H9 (cell line): ENCODE results near the gene AKT3. TPM values are rescaled to one million over a fixed set of nuclear protein-coding genes. Genes with fewer than 3 reads are reported as not detected.

Experiments used
- DNase-seq: peaks from one replicate; pipeline ENCODE4 v3.0.0-alpha.2; 2017
- H2AFZ ChIP-seq: one replicate; pipeline ENCODE4 v1.6.1; 2013; ENCODE audit warnings: mild to moderate bottlenecking, low read length, control low read depth, moderate library complexity
- H2AK5ac ChIP-seq: 2 replicates; pipeline ENCODE4 v1.6.1; 2013; ENCODE audit warnings: low read length, control low read depth, mixed read lengths; ENCODE audit not compliant: insufficient read length
- H2BK120ac ChIP-seq: one replicate; pipeline ENCODE4 v1.6.1; 2013; ENCODE audit warnings: low read depth, mild to moderate bottlenecking, low read length, control low read depth, inconsistent platforms; ENCODE audit not compliant: poor library complexity, severe bottlenecking
- H2BK12ac ChIP-seq: 2 replicates; pipeline ENCODE4 v1.6.1; 2013; ENCODE audit warnings: low read length, control low read depth, mixed read lengths, low read depth; ENCODE audit not compliant: insufficient read length
- H2BK15ac ChIP-seq: 2 replicates; pipeline ENCODE4 v1.6.1; 2013; ENCODE audit warnings: low read depth, low read length, control low read depth
- H2BK20ac ChIP-seq: one replicate; pipeline ENCODE4 v1.6.1; 2013; ENCODE audit warnings: low read depth, mild to moderate bottlenecking, low read length, control low read depth, inconsistent platforms; ENCODE audit not compliant: poor library complexity, severe bottlenecking
- H2BK5ac ChIP-seq: 2 replicates; pipeline ENCODE4 v1.6.1; 2013; ENCODE audit warnings: low read length, control low read depth, mixed read lengths; ENCODE audit not compliant: insufficient read length
- H3K14ac ChIP-seq: 2 replicates; pipeline ENCODE4 v1.6.1; 2013; ENCODE audit warnings: low read length, control low read depth; ENCODE audit not compliant: insufficient read depth
- H3K18ac ChIP-seq: 2 replicates; pipeline ENCODE4 v1.6.1; 2013; ENCODE audit warnings: low read depth, mild to moderate bottlenecking, mixed read lengths, low read length, control low read depth; ENCODE audit not compliant: insufficient read length
- H3K23ac ChIP-seq: 2 replicates; pipeline ENCODE4 v1.6.1; 2013; ENCODE audit warnings: low read length, control low read depth, mixed read lengths, low read depth; ENCODE audit not compliant: insufficient read length
- H3K23me2 ChIP-seq: 2 replicates; pipeline ENCODE4 v1.6.1; 2013; ENCODE audit warnings: low read depth, mild to moderate bottlenecking, mixed read lengths, low read length, control low read depth; ENCODE audit not compliant: insufficient read length, poor library complexity, severe bottlenecking
- H3K27ac ChIP-seq: 2 replicates; pipeline ENCODE4 v1.5.1; 2013; ENCODE audit warnings: low read length, control low read depth, mixed read lengths, low read depth; ENCODE audit not compliant: insufficient read length
- H3K27me3 ChIP-seq: 2 replicates; pipeline ENCODE4 v1.6.1; 2013; ENCODE audit warnings: low read length, control low read depth, inconsistent platforms; ENCODE audit not compliant: insufficient read depth
- H3K4ac ChIP-seq: 2 replicates; pipeline ENCODE4 v1.6.1; 2013; ENCODE audit warnings: low read depth, mild to moderate bottlenecking, control low read depth, inconsistent platforms, low read length, moderate library complexity
- H3K4me1 ChIP-seq: 2 replicates; pipeline ENCODE4 v1.6.1; 2013; ENCODE audit warnings: low read length, control low read depth, inconsistent platforms; ENCODE audit not compliant: insufficient read depth
- H3K4me2 ChIP-seq: 2 replicates; pipeline ENCODE4 v1.6.1; 2013; ENCODE audit warnings: low read length, control low read depth, mixed read lengths; ENCODE audit not compliant: insufficient read length, insufficient read depth
- H3K56ac ChIP-seq: 2 replicates; pipeline ENCODE4 v1.6.1; 2013; ENCODE audit warnings: low read depth, mild to moderate bottlenecking, mixed read lengths, low read length, control low read depth; ENCODE audit not compliant: insufficient read length
- H3K79me1 ChIP-seq: 2 replicates; pipeline ENCODE4 v1.6.1; 2013; ENCODE audit warnings: low read depth, mild to moderate bottlenecking, moderate library complexity, low read length, control low read depth, inconsistent platforms; ENCODE audit not compliant: insufficient read depth, poor library complexity, severe bottlenecking
- H3K79me2 ChIP-seq: 2 replicates; pipeline ENCODE4 v1.6.1; 2013; ENCODE audit warnings: low read length, control low read depth, inconsistent platforms; ENCODE audit not compliant: insufficient read depth
- H3K9ac ChIP-seq: 2 replicates; pipeline ENCODE4 v1.6.1; 2013; ENCODE audit warnings: low read length, control low read depth, mixed read lengths; ENCODE audit not compliant: insufficient read length; ENCODE audit errors: extremely low read depth
- H3K9me3 ChIP-seq: one replicate; pipeline ENCODE4 v1.6.1; 2013; ENCODE audit warnings: low read depth, low read length, inconsistent platforms; ENCODE audit not compliant: control insufficient read depth
- H3T11ph ChIP-seq: one replicate; pipeline ENCODE4 v1.6.1; 2013; ENCODE audit warnings: mild to moderate bottlenecking, low read length, control low read depth, inconsistent platforms
- H4K20me1 ChIP-seq: one replicate; pipeline ENCODE4 v1.6.1; 2013; ENCODE audit not compliant: control insufficient read depth, insufficient read length, insufficient read depth
- H4K5ac ChIP-seq: 2 replicates; pipeline ENCODE4 v1.6.1; 2013; ENCODE audit warnings: low read depth, mild to moderate bottlenecking, mixed read lengths, low read length, control low read depth; ENCODE audit not compliant: insufficient read length
- H4K8ac ChIP-seq: replicated peaks from 2 replicates; pipeline ENCODE4 v1.6.1; 2013; ENCODE audit warnings: low read length, control low read depth, mixed read lengths, low read depth; ENCODE audit not compliant: insufficient read length
- H4K91ac ChIP-seq: 2 replicates; pipeline ENCODE4 v1.6.1; 2013; ENCODE audit warnings: low read depth, mild to moderate bottlenecking, moderate library complexity, mixed read lengths, low read length, control low read depth; ENCODE audit not compliant: insufficient read length
- H3K27ac Mint-ChIP-seq, 3 experiments: 2 replicates in 2 of 3; 3 replicates in 1 of 3; pipeline ENCODE4 v1.8.0; 2020 to 2021; ENCODE audit warnings: mixed read lengths in 3 of 3, mild to moderate bottlenecking in 1 of 3, moderate library complexity in 1 of 3
- H3K27me3 Mint-ChIP-seq: 2 replicates; pipeline ENCODE4 v1.8.0; 2021; ENCODE audit warnings: low read depth, mild to moderate bottlenecking, moderate library complexity, mixed read lengths
- H3K36me3 Mint-ChIP-seq, 3 experiments: 2 replicates in 2 of 3; 3 replicates in 1 of 3; pipeline ENCODE4 v1.8.0; 2020 to 2021; ENCODE audit warnings: low read depth in 3 of 3, mixed read lengths in 3 of 3; ENCODE audit not compliant: insufficient read depth in 1 of 3
- H3K4me1 Mint-ChIP-seq, 2 experiments: 2 replicates each; pipeline ENCODE4 v1.8.0; 2020; ENCODE audit warnings: mixed read lengths in 2 of 2
- H3K4me3 Mint-ChIP-seq, 2 experiments: 2 replicates in 1 of 2; 3 replicates in 1 of 2; pipeline ENCODE4 v1.8.0; 2020 to 2021; ENCODE audit warnings: mild to moderate bottlenecking in 2 of 2, mixed read lengths in 2 of 2, moderate library complexity in 1 of 2
- H3K9me3 Mint-ChIP-seq, 2 experiments: 2 replicates in 1 of 2; 3 replicates in 1 of 2; pipeline ENCODE4 v1.8.0; 2020; ENCODE audit warnings: mild to moderate bottlenecking in 2 of 2, mixed read lengths in 2 of 2, moderate library complexity in 1 of 2
- CTCF ChIP-seq: fragments of 200-600 bp; sonication (generic); conservative IDR thresholded peaks from 3 replicates; pipeline ENCODE4 v1.8.0; 2021; ENCODE audit warnings: antibody characterized with exemption, mild to moderate bottlenecking
- WGBS: extraction: QIAGEN DNeasy Blood & Tissue Kit; methylation state at CpG from one replicate; pipeline ENCODE4 v1.1.7; 2013; ENCODE audit warnings: missing lambda C conversion rate, low lambda C conversion rate, mixed read lengths; ENCODE audit not compliant: insufficient read length; ENCODE audit errors: extremely low coverage; 5-methylcytosine and 5-hydroxymethylcytosine counted together
- total RNA-seq: library from RNA; stranded (reverse); gene quantifications from 2 replicates; pipeline ENCODE4 v1.2.1, GENCODE V29; 2021

Gene AKT3
- total RNA-seq, 1 experiment from 2014 or later, result 27.8 TPM

DNA sequence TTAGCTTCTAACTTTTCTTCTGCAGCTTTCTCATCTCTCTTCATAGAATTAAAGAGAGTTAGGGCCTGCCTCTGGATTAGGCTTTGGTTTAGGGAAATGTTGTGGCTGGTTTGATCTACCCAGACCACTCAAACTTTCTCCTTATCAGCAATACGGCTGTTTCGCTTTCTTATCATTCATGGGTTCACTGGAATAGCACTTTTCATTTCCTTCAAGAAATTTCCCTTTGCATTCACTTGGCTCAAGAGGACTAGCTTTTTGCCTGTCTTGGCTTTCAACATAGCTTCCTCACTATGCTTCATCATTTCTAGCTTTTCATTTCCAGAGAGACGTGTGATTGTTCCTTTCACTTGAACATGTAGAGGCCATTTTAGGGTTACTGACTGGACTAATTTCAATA, 59.6 kb downstream of the AKT3 start:
- Mint-ChIP-seq H3K27me3 (no peaks in the 10 kb centered on the region), H3K4me1 (peaks cover 7 to 8% of the 10 kb centered on the region in 2 experiments), H3K9me3 (no peaks in the 10 kb centered on the region), H3K4me3 (no peak overlapping the region), H3K27ac (no peak overlapping the region), H3K36me3 (no peaks in the 10 kb centered on the region)
- no CpG with 5 or more reads among the region's 3 CpGs for whole genome bisulfite sequencing
- H3K4me1 ChIP-seq, result no peaks in the 10 kb centered on the region; the same call in 1 of the 2 replicates
- no peak overlapping the region for H2BK20ac ChIP-seq
- no peak overlapping the region for H2BK120ac ChIP-seq
- H3K79me2 ChIP-seq, result no peaks in the 10 kb centered on the region
- no peak overlapping the region for H3K56ac ChIP-seq
- H3K9ac ChIP-seq, result no peak overlapping the region
- H3K4ac ChIP-seq, result no peak overlapping the region
- H4K8ac ChIP-seq, result no peak overlapping the region
- no peak for DNase-seq
- H3K18ac ChIP-seq, result no peak overlapping the region
- no peak overlapping the region for H3K27ac ChIP-seq
- no peak overlapping the region for H2BK15ac ChIP-seq
- no peak overlapping the region for H2AFZ ChIP-seq
- H4K91ac ChIP-seq, result no peak overlapping the region
- no peak for TF ChIP-seq CTCF
- H4K20me1 ChIP-seq, result no peaks in the 10 kb centered on the region
- no peak overlapping the region for H3K23ac ChIP-seq
- H3K4me2 ChIP-seq, result no peak overlapping the region
- no peak overlapping the region for H3T11ph ChIP-seq
- no peak overlapping the region for H4K5ac ChIP-seq
- no peak overlapping the region for H3K14ac ChIP-seq
- H3K79me1 ChIP-seq, result no peaks in the 10 kb centered on the region
- H2AK5ac ChIP-seq, result no peak overlapping the region
- no peaks in the 10 kb centered on the region for H3K9me3 ChIP-seq
- no peak overlapping the region for H2BK12ac ChIP-seq
- H2BK5ac ChIP-seq, result no peak overlapping the region
- no peaks in the 10 kb centered on the region for H3K23me2 ChIP-seq
- no peaks in the 10 kb centered on the region for H3K27me3 ChIP-seq
